ENCODE measurements around the gene FZR1. TPM values are rescaled to one million over a fixed set of nuclear protein-coding genes. Genes with fewer than 3 reads are reported as not detected.

Gene FZR1
- total and polyA plus RNA-seq, 2 of the 8 experiments (the other 6 are each of a cell fraction or from before 2014, with no cell fraction given) = 21.6 to 35.5 TPM

- H3K14ac ChIP-seq (ENCODE audit: insufficient read length) = no peak overlapping the region
- no peaks in the 10 kb centered on the region for H3K9me3 ChIP-seq (ENCODE audit: insufficient read depth in 2 of 2, low read depth in 1 of 2, low read length in 1 of 2)
- no peak overlapping the region for H2BK5ac ChIP-seq (ENCODE audit: low read depth, low read length)
- peak in 1 of 2 experiments; percentile 83 for DNase-seq (ENCODE audit: low read depth in 1 of 2, low spot score in 2 of 2)
- H2BK12ac ChIP-seq (ENCODE audit: low read depth, low read length) = no peak overlapping the region
- no peak overlapping the region for H4K91ac ChIP-seq (replicated peaks; ENCODE audit: insufficient read length, low read length)
- peaks cover 3 to 8% of the 10 kb centered on the region in 2 experiments for H4K20me1 ChIP-seq (replicated peaks in 1 of 2; ENCODE audit: control insufficient read depth in 1 of 2, insufficient read depth in 2 of 2, low read length in 2 of 2)
- H3K23me2 ChIP-seq (ENCODE audit: low read depth, low read length) = peaks cover 21% of the 10 kb centered on the region; the same call in 1 of the 2 replicates
- no peak overlapping the region for H2BK20ac ChIP-seq (ENCODE audit: low read length)
- no peak overlapping the region for H3K27ac ChIP-seq (ENCODE audit: low read depth, low read length)
- no peak overlapping the region for H3K4me2 ChIP-seq (ENCODE audit: insufficient read depth in 1 of 2, low read depth in 2 of 2, low read length in 2 of 2)
- H2BK15ac ChIP-seq (ENCODE audit: low read length) = no peak overlapping the region
- ChIA-PET POLR2A (ENCODE audit: partially characterized antibody) (interaction anchor here (0.6 to 1.0 kb wide), 2 partner anchors 16 to 86 kb away, joined by 3 to 4 read pairs; no protein-coding TSS in a partner anchor), CTCF (ENCODE audit: partially characterized antibody) (interaction anchor here (0.5 to 6.6 kb wide), 18 partner anchors 9 to 348 kb away, joined by 3 to 51 read pairs (median 3); partner anchors contain the start of gene GIPC3)
- 88% methylated on average over 19 of the region's 19 CpGs; no CpG with 5 or more reads in 1 of the 2 experiments for WGBS, 2 experiments (ENCODE audit: extremely low coverage in 1 of 2, insufficient coverage in 1 of 2, insufficient read length in 1 of 2, insufficient replicate concordance in 2 of 2, low coverage in 1 of 2, low lambda C conversion rate in 2 of 2, missing lambda C conversion rate in 1 of 2)
- H3K18ac ChIP-seq (ENCODE audit: extremely low read depth, low read length) = no peak overlapping the region
- H3K4ac ChIP-seq (replicated peaks; ENCODE audit: insufficient read length, low read depth, low read length) = no peak overlapping the region
- H4K5ac ChIP-seq (ENCODE audit: insufficient read length, low read depth, low read length) = no peak overlapping the region
- no peak overlapping the region for H2BK120ac ChIP-seq (replicated peaks; ENCODE audit: low read depth, low read length)
- H2AK5ac ChIP-seq (ENCODE audit: low read depth, low read length) = no peak overlapping the region
- H4K8ac ChIP-seq (ENCODE audit: extremely low read depth, insufficient read depth, low read length) = no peak overlapping the region; the same call in 1 of the 2 replicates
- H3K56ac ChIP-seq (replicated peaks; ENCODE audit: insufficient read length, low read depth, low read length) = no peak overlapping the region
- H3K4me1 ChIP-seq (replicated peaks in 1 of 4; ENCODE audit: control insufficient read depth in 3 of 4, insufficient read depth in 4 of 4, low read length in 3 of 4) = peaks cover 3 to 17% (median 12%) of the 10 kb centered on the region in 4 experiments; a peak in 6 of 7 replicates
- H3K4me3 ChIP-seq (ENCODE audit: extremely low read depth in 1 of 4, insufficient read depth in 2 of 4, low read depth in 3 of 4, low read length in 4 of 4) = no peak overlapping the region
- H2AFZ ChIP-seq (ENCODE audit: low read length) = no peak overlapping the region
- no peaks in the 10 kb centered on the region for H3K79me2 ChIP-seq (ENCODE audit: control insufficient read depth in 1 of 2, insufficient read depth in 2 of 2, low read length in 2 of 2)
- no peak overlapping the region for H3K23ac ChIP-seq (ENCODE audit: insufficient read length)
- no peak overlapping the region for H3K9ac ChIP-seq (replicated peaks in 1 of 4; ENCODE audit: extremely low read depth in 1 of 4, low read depth in 3 of 4, low read length in 3 of 4)
- no peak for FAIRE-seq
- H3K79me1 ChIP-seq (ENCODE audit: low read depth, low read length) = no peaks in the 10 kb centered on the region
- peaks cover 0 to 5% (median 0%) of the 10 kb centered on the region in 4 experiments; a peak in 1 of 7 replicates for H3K27me3 ChIP-seq (replicated peaks in 1 of 4; ENCODE audit: control insufficient read depth in 3 of 4, extremely low read depth in 1 of 4, insufficient read depth in 3 of 4, low read length in 3 of 4)
- H3K36me3 ChIP-seq (ENCODE audit: control insufficient read depth in 2 of 4, insufficient read depth in 4 of 4, low read length in 3 of 4) = no peaks in the 10 kb centered on the region
- TF ChIP-seq RAD21 (IDR thresholded peaks at IDR 0.05 in 1 of 2, conservative IDR thresholded peaks at IDR 0.05 in 1 of 2; ENCODE audit: low read depth in 2 of 2, low read length in 2 of 2) (peak; percentile 49 to 63), BACH1 (IDR thresholded peaks at IDR 0.05; ENCODE audit: low read length) (no peak), CHD2 (IDR thresholded peaks at IDR 0.05; ENCODE audit: low read length) (no peak), RBBP5 (IDR thresholded peaks at IDR 0.05; ENCODE audit: borderline replicate concordance, low read depth, low read length) (no peak), GTF2F1 (IDR thresholded peaks at IDR 0.05; ENCODE audit: borderline replicate concordance, low read depth, low read length) (no peak), TAF1 (IDR thresholded peaks at IDR 0.05; ENCODE audit: low read depth, low read length) (no peak), GABPA (IDR thresholded peaks at IDR 0.05; ENCODE audit: borderline replicate concordance, insufficient read depth, low read length) (no peak), CTBP2 (IDR thresholded peaks at IDR 0.05; ENCODE audit: borderline replicate concordance, insufficient read depth, insufficient read length, low read length) (no peak), TCF12 (IDR thresholded peaks at IDR 0.05; ENCODE audit: low read depth, low read length) (no peak)
- TF ChIP-seq, protein P1, sequence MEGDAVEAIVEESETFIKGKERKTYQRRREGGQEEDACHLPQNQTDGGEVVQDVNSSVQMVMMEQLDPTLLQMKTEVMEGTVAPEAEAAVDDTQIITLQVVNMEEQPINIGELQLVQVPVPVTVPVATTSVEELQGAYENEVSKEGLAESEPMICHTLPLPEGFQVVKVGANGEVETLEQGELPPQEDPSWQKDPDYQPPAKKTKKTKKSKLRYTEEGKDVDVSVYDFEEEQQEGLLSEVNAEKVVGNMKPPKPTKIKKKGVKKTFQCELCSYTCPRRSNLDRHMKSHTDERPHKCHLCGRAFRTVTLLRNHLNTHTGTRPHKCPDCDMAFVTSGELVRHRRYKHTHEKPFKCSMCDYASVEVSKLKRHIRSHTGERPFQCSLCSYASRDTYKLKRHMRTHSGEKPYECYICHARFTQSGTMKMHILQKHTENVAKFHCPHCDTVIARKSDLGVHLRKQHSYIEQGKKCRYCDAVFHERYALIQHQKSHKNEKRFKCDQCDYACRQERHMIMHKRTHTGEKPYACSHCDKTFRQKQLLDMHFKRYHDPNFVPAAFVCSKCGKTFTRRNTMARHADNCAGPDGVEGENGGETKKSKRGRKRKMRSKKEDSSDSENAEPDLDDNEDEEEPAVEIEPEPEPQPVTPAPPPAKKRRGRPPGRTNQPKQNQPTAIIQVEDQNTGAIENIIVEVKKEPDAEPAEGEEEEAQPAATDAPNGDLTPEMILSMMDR (IDR thresholded peaks at IDR 0.05; ENCODE audit: control extremely low read depth in 1 of 3, insufficient read depth in 1 of 3, low read depth in 1 of 3, low read length in 3 of 3) = peak; percentile 67 to 71 (median 68)
These were observed 69.2 kb downstream of the FZR1 start for GRCh38 chr19:3575260-3575741.
